ENCODE measurements around the gene NUAK1. TPM values are rescaled to one million over a fixed set of nuclear protein-coding genes. Genes with fewer than 3 reads are reported as not detected.

Gene NUAK1
- total RNA-seq, 1 experiment from 2014 or later, result 14.3 TPM

GRCh38 chr12:106088811-106089485 is 49.8 kb downstream of the NUAK1 start:
- H3K27ac Mint-ChIP-seq (ENCODE audit: unreplicated experiment), result no peak overlapping the region
- no peak for DNase-seq
- BruUV-seq (replicated peaks), result no TSS peak
- intact Hi-C loops (cut with micrococcal nuclease; ENCODE audit: unreplicated experiment), result loop anchor here (1.0 kb wide), 1 partner anchor 25 kb away; no protein-coding TSS in a partner anchor
- H3K36me3 Mint-ChIP-seq (ENCODE audit: insufficient read depth, unreplicated experiment), result no peaks in the 10 kb centered on the region
- H3K4me1 Mint-ChIP-seq (ENCODE audit: low read depth, unreplicated experiment), result peaks cover 11% of the 10 kb centered on the region
- no peaks in the 10 kb centered on the region for H3K9me3 Mint-ChIP-seq (ENCODE audit: low read depth, unreplicated experiment)
- CTCF ChIA-PET, result no interaction called here
- no peak for TF ChIP-seq CTCF (IDR thresholded peaks at IDR 0.05; ENCODE audit: unreplicated experiment)
- no peaks in the 10 kb centered on the region for H3K27me3 Mint-ChIP-seq (ENCODE audit: unreplicated experiment)
- no peak overlapping the region for H3K4me3 Mint-ChIP-seq (ENCODE audit: low read depth, unreplicated experiment)

- Mint-ChIP-seq H3K36me3 (ENCODE audit: insufficient read depth, unreplicated experiment) (no peaks in the 10 kb centered on the region), H3K4me3 (ENCODE audit: low read depth, unreplicated experiment) (no peak overlapping the region), H3K27ac (ENCODE audit: unreplicated experiment) (no peak overlapping the region), H3K9me3 (ENCODE audit: low read depth, unreplicated experiment) (no peaks in the 10 kb centered on the region), H3K4me1 (ENCODE audit: low read depth, unreplicated experiment) (peaks cover 9% of the 10 kb centered on the region), H3K27me3 (ENCODE audit: unreplicated experiment) (no peaks in the 10 kb centered on the region)
- CTCF ChIA-PET, result no interaction called here
- intact Hi-C loops (cut with micrococcal nuclease; ENCODE audit: unreplicated experiment), result loop anchor here (1.0 kb wide), 1 partner anchor 26 kb away; no protein-coding TSS in a partner anchor
- no TSS peak for BruUV-seq (replicated peaks)
- no peak for DNase-seq
- TF ChIP-seq CTCF (IDR thresholded peaks at IDR 0.05; ENCODE audit: unreplicated experiment), result no peak
Observed at GRCh38 chr12:106088246-106088808, 50.4 kb downstream of the NUAK1 start.

GRCh38 chr12:106086696-106087095 is 52.1 kb downstream of the NUAK1 start:
- Mint-ChIP-seq H3K36me3 (ENCODE audit: insufficient read depth, unreplicated experiment) (no peaks in the 10 kb centered on the region), H3K4me1 (ENCODE audit: low read depth, unreplicated experiment) (peaks cover 9% of the 10 kb centered on the region), H3K4me3 (ENCODE audit: low read depth, unreplicated experiment) (no peak overlapping the region), H3K27me3 (ENCODE audit: unreplicated experiment) (no peaks in the 10 kb centered on the region), H3K9me3 (ENCODE audit: low read depth, unreplicated experiment) (no peaks in the 10 kb centered on the region), H3K27ac (ENCODE audit: unreplicated experiment) (no peak overlapping the region)
- intact Hi-C loops (cut with micrococcal nuclease; ENCODE audit: unreplicated experiment), result no loop called here
- TF ChIP-seq CTCF (IDR thresholded peaks at IDR 0.05; ENCODE audit: unreplicated experiment), result no peak
- DNase-seq, result no peak
- BruUV-seq (replicated peaks), result no TSS peak
- CTCF ChIA-PET, result no interaction called here

GRCh38 chr12:106085213-106085612 is 53.5 kb downstream of the NUAK1 start:
- Mint-ChIP-seq H3K36me3 (ENCODE audit: insufficient read depth, unreplicated experiment) (no peaks in the 10 kb centered on the region), H3K4me1 (ENCODE audit: low read depth, unreplicated experiment) (no peaks in the 10 kb centered on the region), H3K9me3 (ENCODE audit: low read depth, unreplicated experiment) (no peaks in the 10 kb centered on the region), H3K27me3 (ENCODE audit: unreplicated experiment) (no peaks in the 10 kb centered on the region), H3K4me3 (ENCODE audit: low read depth, unreplicated experiment) (no peak overlapping the region), H3K27ac (ENCODE audit: unreplicated experiment) (no peak overlapping the region)
- intact Hi-C loops (cut with micrococcal nuclease; ENCODE audit: unreplicated experiment), result no loop called here
- TF ChIP-seq CTCF (IDR thresholded peaks at IDR 0.05; ENCODE audit: unreplicated experiment), result no peak
- no TSS peak for BruUV-seq (replicated peaks)
- CTCF ChIA-PET, result no interaction called here
- no peak for DNase-seq

Measured in Calu3 (cell line).